Measurements from ENCODE around the gene RASSF8.

DNA sequence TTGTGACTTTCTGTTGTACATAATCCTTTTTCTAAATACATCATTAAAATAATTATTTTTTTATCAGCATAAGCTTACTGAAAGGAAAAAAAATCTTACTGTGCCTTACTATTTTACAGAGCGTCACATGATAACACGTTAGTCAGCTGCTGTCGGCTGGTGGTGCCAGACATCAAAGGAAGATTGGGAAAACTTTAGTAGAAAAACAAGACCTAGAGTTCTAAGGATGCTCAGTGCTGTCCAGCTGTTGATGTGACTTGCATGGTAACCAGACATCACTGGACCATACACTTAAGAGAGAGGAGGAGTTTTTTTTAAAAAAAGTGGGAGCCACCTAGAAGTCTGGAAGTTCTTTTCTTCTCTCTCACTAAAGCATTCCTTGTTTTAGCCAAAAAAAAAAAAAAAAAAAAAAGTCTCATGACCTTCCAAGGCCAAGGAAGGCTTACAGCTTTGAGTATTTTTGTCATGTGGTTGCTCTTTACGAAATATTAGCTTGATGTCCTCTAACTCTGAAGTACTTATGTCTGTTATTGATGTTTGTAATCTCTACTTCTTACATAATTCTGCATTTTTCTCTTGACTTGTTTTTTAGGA is 4.5 kb downstream of the RASSF8 start:
- TF ChIP-seq, protein P1, sequence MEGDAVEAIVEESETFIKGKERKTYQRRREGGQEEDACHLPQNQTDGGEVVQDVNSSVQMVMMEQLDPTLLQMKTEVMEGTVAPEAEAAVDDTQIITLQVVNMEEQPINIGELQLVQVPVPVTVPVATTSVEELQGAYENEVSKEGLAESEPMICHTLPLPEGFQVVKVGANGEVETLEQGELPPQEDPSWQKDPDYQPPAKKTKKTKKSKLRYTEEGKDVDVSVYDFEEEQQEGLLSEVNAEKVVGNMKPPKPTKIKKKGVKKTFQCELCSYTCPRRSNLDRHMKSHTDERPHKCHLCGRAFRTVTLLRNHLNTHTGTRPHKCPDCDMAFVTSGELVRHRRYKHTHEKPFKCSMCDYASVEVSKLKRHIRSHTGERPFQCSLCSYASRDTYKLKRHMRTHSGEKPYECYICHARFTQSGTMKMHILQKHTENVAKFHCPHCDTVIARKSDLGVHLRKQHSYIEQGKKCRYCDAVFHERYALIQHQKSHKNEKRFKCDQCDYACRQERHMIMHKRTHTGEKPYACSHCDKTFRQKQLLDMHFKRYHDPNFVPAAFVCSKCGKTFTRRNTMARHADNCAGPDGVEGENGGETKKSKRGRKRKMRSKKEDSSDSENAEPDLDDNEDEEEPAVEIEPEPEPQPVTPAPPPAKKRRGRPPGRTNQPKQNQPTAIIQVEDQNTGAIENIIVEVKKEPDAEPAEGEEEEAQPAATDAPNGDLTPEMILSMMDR (conservative IDR thresholded peaks at IDR 0.05), result no peak
- no peak for TF ChIP-seq ZFX (IDR thresholded peaks at IDR 0.05)
